Measurements from ENCODE around the gene PACRG.

DNA sequence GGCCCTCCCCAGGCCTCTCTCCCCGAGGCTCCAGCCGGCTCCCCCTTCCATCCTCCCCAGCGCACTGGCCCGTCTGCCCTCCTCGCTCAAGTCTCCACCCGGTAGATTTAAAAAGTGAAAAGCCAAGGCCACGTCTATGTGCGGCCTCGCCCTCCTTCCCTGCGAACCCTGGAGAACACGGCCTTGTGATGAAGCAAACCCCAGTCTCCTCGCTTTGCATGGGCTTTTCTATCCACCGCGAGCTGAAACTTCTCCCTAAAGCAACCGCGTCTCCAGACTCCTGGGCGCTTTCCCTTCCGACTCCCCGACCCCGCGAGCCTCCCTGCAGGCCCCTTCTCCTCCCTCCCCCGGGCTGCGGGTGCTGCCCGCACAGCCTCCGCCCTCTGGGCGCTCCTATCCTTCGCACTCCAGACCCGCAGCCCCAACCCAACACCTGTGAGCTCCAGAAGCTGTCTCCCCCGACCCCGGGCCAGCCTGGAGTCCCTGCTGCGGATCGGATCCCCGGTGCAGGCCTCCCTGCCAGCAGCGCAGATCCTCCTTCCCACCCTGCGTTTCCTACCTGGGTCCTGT lies 421.6 kb downstream of the PACRG start:
- TF ChIP-seq MAX (IDR thresholded peaks at IDR 0.05; ENCODE audit: insufficient read depth, insufficient read length), result no peak
- TF ChIP-seq POLR2A (IDR thresholded peaks at IDR 0.05; ENCODE audit: low read depth, low read length), result no peak
- TF ChIP-seq POLR2AphosphoS5 (IDR thresholded peaks at IDR 0.05; ENCODE audit: insufficient read depth, low read depth, low read length), result no peak
- TF ChIP-seq GATA2 (IDR thresholded peaks at IDR 0.05; ENCODE audit: insufficient read depth, insufficient read length, low read depth, low read length), result no peak
- TF ChIP-seq CTCF (IDR thresholded peaks at IDR 0.05; ENCODE audit: extremely low read depth in 1 of 2, insufficient read depth in 1 of 2, low read depth in 1 of 2, low read length in 2 of 2), result no peak
- no peak for TF ChIP-seq MYC (IDR thresholded peaks at IDR 0.05; ENCODE audit: low read depth, low read length)
- no peak for TF ChIP-seq EZH2 (IDR thresholded peaks at IDR 0.05; ENCODE audit: borderline replicate concordance, low read depth, low read length, severe bottlenecking)
- TF ChIP-seq FOS (IDR thresholded peaks at IDR 0.05; ENCODE audit: borderline replicate concordance, insufficient read depth, low read length), result no peak
